IMR-90 (cell line): Measurements from ENCODE around the gene TMA7. TPM values are rescaled to one million over a fixed set of nuclear protein-coding genes. Genes with fewer than 3 reads are reported as not detected.

Experiments used
- ATAC-seq: fragments of 200-7000 bp; cut with Tn5 transposase; 2 replicates; pipeline ENCODE4 v1.9.1; 2020; ENCODE audit warnings: low read depth, mild to moderate bottlenecking, moderate library complexity
- BruUV-seq: library from RNA; stranded (reverse); fragments of 400-500 nt; replicated peaks from 2 replicates; lab custom pipeline; 2021; lab: Mats Ljungman, UMichigan
- CTCF ChIA-PET: fragments of 300-600 bp; formaldehyde crosslinking; extraction: SDS; loops from one replicate; lab custom pipeline; 2021; ENCODE audit warnings: antibody characterized with exemption; lab: Yijun Ruan, JAX
- POLR2A ChIA-PET: fragments of 300-600 bp; sonication (Branson Sonifier 250); formaldehyde crosslinking; loops from one replicate; lab custom pipeline; 2022; ENCODE audit warnings: antibody characterized with exemption; ENCODE audit not compliant: unreplicated experiment; lab: Charles Lee
- DNase-seq: peaks from one replicate; pipeline ENCODE4 v3.0.0; 2013
- H2AFZ ChIP-seq: replicated peaks from 2 replicates; pipeline ENCODE3; 2013; ENCODE audit warnings: low read length, mild to moderate bottlenecking; ENCODE audit not compliant: poor library complexity
- H2AK5ac ChIP-seq: 2 replicates; pipeline ENCODE4 v1.6.1; 2013; ENCODE audit warnings: low read depth, low read length, inconsistent platforms
- H2AK9ac ChIP-seq: replicated peaks from 2 replicates; pipeline ENCODE3; 2013; ENCODE audit warnings: mild to moderate bottlenecking, low read depth, low read length, moderate library complexity; ENCODE audit not compliant: poor library complexity
- H2BK120ac ChIP-seq: 2 replicates; pipeline ENCODE4 v1.6.1; 2013; ENCODE audit warnings: low read depth, low read length, inconsistent platforms
- H2BK15ac ChIP-seq: 3 replicates; pipeline ENCODE4 v1.6.1; 2013; ENCODE audit warnings: low read depth, low read length, inconsistent platforms
- H2BK20ac ChIP-seq: 2 replicates; pipeline ENCODE4 v1.6.1; 2013; ENCODE audit warnings: low read depth, mild to moderate bottlenecking, inconsistent platforms, low read length, moderate library complexity
- H2BK5ac ChIP-seq: 2 replicates; pipeline ENCODE4 v1.6.1; 2013; ENCODE audit warnings: mild to moderate bottlenecking, low read depth, low read length, inconsistent platforms; ENCODE audit not compliant: poor library complexity, severe bottlenecking
- H3K14ac ChIP-seq: replicated peaks from 2 replicates; pipeline ENCODE4 v1.6.1; 2013; ENCODE audit warnings: low read depth, low read length, inconsistent platforms
- H3K18ac ChIP-seq: 2 replicates; pipeline ENCODE4 v1.6.1; 2013; ENCODE audit warnings: low read depth, low read length, control low read depth
- H3K23ac ChIP-seq: 2 replicates; pipeline ENCODE4 v1.6.1; 2013; ENCODE audit warnings: low read depth, low read length, inconsistent platforms
- H3K27ac ChIP-seq: 2 replicates; pipeline ENCODE4 v1.5.1; 2013; ENCODE audit warnings: mild to moderate bottlenecking, control low read depth, low read length; ENCODE audit not compliant: insufficient read depth
- H3K27me3 ChIP-seq: 2 replicates; pipeline ENCODE4 v1.6.1; 2013; ENCODE audit warnings: low read length; ENCODE audit not compliant: control insufficient read depth, insufficient read depth
- H3K36me3 ChIP-seq: 2 replicates; pipeline ENCODE4 v1.6.1; 2013; ENCODE audit warnings: low read length, mixed read lengths; ENCODE audit not compliant: control insufficient read depth, insufficient read depth
- H3K4ac ChIP-seq: 2 replicates; pipeline ENCODE4 v1.6.1; 2013; ENCODE audit warnings: low read depth, low read length, inconsistent platforms
- H3K4me1 ChIP-seq: 2 replicates; pipeline ENCODE4 v1.6.1; 2013; ENCODE audit warnings: low read length, mixed read lengths; ENCODE audit not compliant: control insufficient read depth, insufficient read depth
- H3K4me2 ChIP-seq: 2 replicates; pipeline ENCODE4 v1.6.1; 2013; ENCODE audit warnings: low read depth, mild to moderate bottlenecking, control low read depth, low read length, moderate library complexity
- H3K4me3 ChIP-seq: 2 replicates; pipeline ENCODE4 v1.5.1; 2013; ENCODE audit warnings: low read depth, mild to moderate bottlenecking, control low read depth, low read length, moderate library complexity; ENCODE audit not compliant: insufficient read depth
- H3K56ac ChIP-seq: 2 replicates; pipeline ENCODE4 v1.6.1; 2013; ENCODE audit warnings: low read length, inconsistent platforms; ENCODE audit not compliant: insufficient read depth; ENCODE audit errors: extremely low read depth
- H3K79me1 ChIP-seq, 2 experiments: 2 replicates each; pipeline ENCODE4 v1.6.1; 2013; ENCODE audit warnings: low read length in 2 of 2, inconsistent platforms in 1 of 2, low read depth in 1 of 2
- H3K9ac ChIP-seq: 2 replicates; pipeline ENCODE4 v1.6.1; 2013; ENCODE audit warnings: low read depth, low read length, control low read depth
- H3K9me1 ChIP-seq: 2 replicates; pipeline ENCODE4 v1.6.1; 2013; ENCODE audit warnings: low read length, inconsistent platforms; ENCODE audit not compliant: insufficient read depth
- H3K9me3 ChIP-seq: 2 replicates; pipeline ENCODE4 v1.6.1; 2013; ENCODE audit warnings: low read length; ENCODE audit not compliant: control insufficient read depth, insufficient read depth
- H4K20me1 ChIP-seq: 2 replicates; pipeline ENCODE4 v1.6.1; 2013; ENCODE audit warnings: low read length, inconsistent platforms; ENCODE audit not compliant: insufficient read depth
- H4K5ac ChIP-seq: 2 replicates; pipeline ENCODE4 v1.6.1; 2013; ENCODE audit warnings: mild to moderate bottlenecking, low read depth, low read length, control low read depth
- H4K8ac ChIP-seq, 2 experiments: 2 replicates each; pipeline ENCODE4 v1.6.1; 2013; ENCODE audit warnings: low read depth in 2 of 2, low read length in 2 of 2, control low read depth in 1 of 2, inconsistent platforms in 1 of 2
- H4K91ac ChIP-seq: 2 replicates; pipeline ENCODE4 v1.6.1; 2013; ENCODE audit warnings: low read depth, low read length, inconsistent platforms; ENCODE audit not compliant: insufficient read depth
- CHD1 ChIP-seq: IDR thresholded peaks from 2 replicates; pipeline ENCODE4 v1.6.1; 2012; ENCODE audit warnings: low read depth, low read length, improper control_type of control experiment
- CTCF ChIP-seq: conservative IDR thresholded peaks from 2 replicates; pipeline ENCODE4 v1.5.1; 2012; ENCODE audit warnings: mild to moderate bottlenecking, low read depth, low read length, improper control_type of control experiment
- MAFK ChIP-seq: IDR thresholded peaks from 2 replicates; pipeline ENCODE4 v1.6.1; 2012; ENCODE audit warnings: low read depth, low read length, improper control_type of control experiment
- MAZ ChIP-seq: IDR thresholded peaks from 2 replicates; pipeline ENCODE4 v1.6.1; 2012; ENCODE audit warnings: low read depth, mild to moderate bottlenecking, low read length, improper control_type of control experiment, moderate library complexity, borderline replicate concordance
- MXI1 ChIP-seq: IDR thresholded peaks from 2 replicates; pipeline ENCODE4 v1.6.1; 2012; ENCODE audit warnings: low read depth, mild to moderate bottlenecking, low read length, moderate library complexity, borderline replicate concordance
- NFE2L2 ChIP-seq: fragments of 150-350 bp; IDR thresholded peaks from 2 replicates; pipeline ENCODE4 v1.6.1; 2016; ENCODE audit warnings: low read depth, mild to moderate bottlenecking, low read length
- POLR2A ChIP-seq: IDR thresholded peaks from 2 replicates; pipeline ENCODE4 v1.6.1; 2012; ENCODE audit warnings: mild to moderate bottlenecking, low read depth, low read length
- RAD21 ChIP-seq: IDR thresholded peaks from 2 replicates; pipeline ENCODE4 v1.6.1; 2012; ENCODE audit warnings: low read length, improper control_type of control experiment
- RCOR1 ChIP-seq: IDR thresholded peaks from 2 replicates; pipeline ENCODE4 v1.6.1; 2012; ENCODE audit warnings: mild to moderate bottlenecking, low read length, improper control_type of control experiment; ENCODE audit not compliant: insufficient replicate concordance
- RFX5 ChIP-seq: IDR thresholded peaks from 2 replicates; pipeline ENCODE4 v1.8.0; 2012; ENCODE audit warnings: low read depth, mild to moderate bottlenecking, low read length, moderate library complexity
- WGBS, 2 experiments: methylation state at CpG; one replicate each; pipeline versions ENCODE4 v1.1.5 to v1.1.7; 2013; ENCODE audit warnings: missing lambda C conversion rate in 2 of 2; ENCODE audit not compliant: insufficient read length in 1 of 2; ENCODE audit errors: extremely low coverage in 2 of 2; 5-methylcytosine and 5-hydroxymethylcytosine counted together
- dilution Hi-C: fragments of 300-500 bp; cut with HindIII; formaldehyde crosslinking; loops from one replicate; pipeline ENCODE4 v1.14.3; 2018; ENCODE audit warnings: low sequenced_read_pairs; ENCODE audit not compliant: unreplicated experiment
- in situ Hi-C: fragments of 300-500 bp; cut with MboI; formaldehyde crosslinking; loops from 3 replicates; pipeline ENCODE4 v1.14.3; 2019; ENCODE audit warnings: low sequenced_read_pairs, inconsistent platforms, mixed read lengths
- intact Hi-C: fragments of 100-400 bp; cut with micrococcal nuclease; formaldehyde crosslinking; loops from 2 replicates; pipeline ENCODE4 v1.10.0; 2022
- polyA plus RNA-seq, 3 experiments: library from polyadenylated mRNA; depleted of rRNA; stranded (reverse); fragments of >200 nt; gene quantifications; 2 replicates each; pipeline ENCODE4 v1.2.3, GENCODE V29; 2012; ENCODE audit warnings: low replicate concordance in 1 of 3
- total RNA-seq: library from RNA; depleted of rRNA; stranded (reverse); fragments of >200 nt; gene quantifications from 2 replicates; pipeline ENCODE4 v1.2.3, GENCODE V29; 2012
- TF ChIP-seq, protein P1 (sequence below): fragments of 150-350 bp; IDR thresholded peaks from 2 replicates; pipeline ENCODE4 v1.6.1; 2016; ENCODE audit warnings: low read depth, mild to moderate bottlenecking, low read length, moderate library complexity, borderline replicate concordance

The TMA7 gene
- total and polyA plus RNA-seq, 2 of the 4 experiments (the other 2 are of a cell fraction), result 81.9 to 240 TPM

GRCh38 chr3:48408823-48409281, 31.2 kb upstream of the TMA7 start:
- WGBS, 2 experiments, result 81% methylated on average over 2 of the region's 4 CpGs; no CpG with 5 or more reads in 1 of the 2 experiments
- no peak overlapping the region for H2AK9ac ChIP-seq
- H2BK5ac ChIP-seq, result no peak overlapping the region
- peaks cover 79% of the 10 kb centered on the region for H3K36me3 ChIP-seq
- H4K20me1 ChIP-seq, result no peaks in the 10 kb centered on the region
- no peak overlapping the region for H3K4me2 ChIP-seq
- H4K91ac ChIP-seq, result no peak overlapping the region
- H3K9me1 ChIP-seq, result no peaks in the 10 kb centered on the region
- H2BK20ac ChIP-seq, result no peak overlapping the region
- dilution Hi-C loops (no loop called here), in situ Hi-C loops (no loop called here), intact Hi-C loops (no loop called here)
- no peak overlapping the region for H3K9ac ChIP-seq
- H3K79me1 ChIP-seq, result no peaks in the 10 kb centered on the region
- TF ChIP-seq POLR2A (no peak), RFX5 (no peak), CTCF (no peak; the same call in 1 of the 2 replicates), MAFK (no peak), NFE2L2 (no peak), MAZ (no peak), RAD21 (no peak), MXI1 (no peak), CHD1 (no peak), RCOR1 (no peak)
- TF ChIP-seq, protein P1, sequence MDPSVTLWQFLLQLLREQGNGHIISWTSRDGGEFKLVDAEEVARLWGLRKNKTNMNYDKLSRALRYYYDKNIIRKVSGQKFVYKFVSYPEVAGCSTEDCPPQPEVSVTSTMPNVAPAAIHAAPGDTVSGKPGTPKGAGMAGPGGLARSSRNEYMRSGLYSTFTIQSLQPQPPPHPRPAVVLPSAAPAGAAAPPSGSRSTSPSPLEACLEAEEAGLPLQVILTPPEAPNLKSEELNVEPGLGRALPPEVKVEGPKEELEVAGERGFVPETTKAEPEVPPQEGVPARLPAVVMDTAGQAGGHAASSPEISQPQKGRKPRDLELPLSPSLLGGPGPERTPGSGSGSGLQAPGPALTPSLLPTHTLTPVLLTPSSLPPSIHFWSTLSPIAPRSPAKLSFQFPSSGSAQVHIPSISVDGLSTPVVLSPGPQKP, result no peak
- H2AFZ ChIP-seq, result no peak overlapping the region
- no peak for DNase-seq
- ChIA-PET CTCF (no interaction called here), POLR2A (no interaction called here)
- H3K14ac ChIP-seq, result no peak overlapping the region
- H3K18ac ChIP-seq, result no peak overlapping the region
- H2AK5ac ChIP-seq, result no peak overlapping the region
- no peaks in the 10 kb centered on the region for H3K27me3 ChIP-seq
- ATAC-seq, result no peak
- H3K4me3 ChIP-seq, result no peak overlapping the region
- H2BK120ac ChIP-seq, result no peak overlapping the region
- no peak overlapping the region for H4K5ac ChIP-seq
- no TSS peak for BruUV-seq
- H3K4ac ChIP-seq, result no peak overlapping the region
- H4K8ac ChIP-seq, result no peak overlapping the region
- no peak overlapping the region for H3K23ac ChIP-seq
- no peaks in the 10 kb centered on the region for H3K9me3 ChIP-seq
- no peak overlapping the region for H2BK15ac ChIP-seq
- H3K27ac ChIP-seq, result no peak overlapping the region
- H3K4me1 ChIP-seq, result no peaks in the 10 kb centered on the region
- no peak overlapping the region for H3K56ac ChIP-seq
